GM23248 (cell line): ENCODE data around the gene PRKCE. TPM values are rescaled to one million over a fixed set of nuclear protein-coding genes. Genes with fewer than 3 reads are reported as not detected.

Source experiments
- DNase-seq: peaks from one replicate; pipeline ENCODE4 v3.0.0-alpha.2; 2015
- H2AFZ ChIP-seq: fragments of 200-600 bp; sonication (generic); 2 replicates; pipeline ENCODE4 v1.6.1; 2016; ENCODE audit warnings: antibody characterized with exemption
- H3F3A ChIP-seq: fragments of 200-600 bp; sonication (generic); 2 replicates; pipeline ENCODE4 v1.6.1; 2016; ENCODE audit warnings: mild to moderate bottlenecking, antibody characterized with exemption, mixed run types; ENCODE audit not compliant: insufficient read depth
- H3K27ac ChIP-seq: fragments of 200-600 bp; sonication (generic); 2 replicates; pipeline ENCODE4 v1.5.1; 2016; ENCODE audit warnings: mild to moderate bottlenecking
- H3K27me3 ChIP-seq: fragments of 200-600 bp; sonication (generic); replicated peaks from 2 replicates; pipeline ENCODE4 v1.6.1; 2016; ENCODE audit warnings: mild to moderate bottlenecking; ENCODE audit not compliant: insufficient read depth
- H3K36me3 ChIP-seq: fragments of 200-600 bp; sonication (generic); 2 replicates; pipeline ENCODE4 v1.6.1; 2016; ENCODE audit warnings: low read depth, mild to moderate bottlenecking
- H3K4me1 ChIP-seq: fragments of 200-600 bp; sonication (generic); 2 replicates; pipeline ENCODE4 v1.6.1; 2016; ENCODE audit warnings: mild to moderate bottlenecking; ENCODE audit not compliant: insufficient read depth
- H3K4me2 ChIP-seq: fragments of 200-600 bp; sonication (generic); one replicate; pipeline ENCODE4 v1.6.1; 2016; ENCODE audit warnings: mild to moderate bottlenecking; ENCODE audit not compliant: unreplicated experiment
- H3K4me3 ChIP-seq: fragments of 200-600 bp; sonication (generic); 2 replicates; pipeline ENCODE4 v1.5.1; 2016; ENCODE audit warnings: mild to moderate bottlenecking
- H3K79me2 ChIP-seq: fragments of 200-600 bp; sonication (generic); 2 replicates; pipeline ENCODE4 v1.6.1; 2016; ENCODE audit warnings: mild to moderate bottlenecking; ENCODE audit not compliant: insufficient read depth
- H3K9ac ChIP-seq: fragments of 200-600 bp; sonication (generic); 2 replicates; pipeline ENCODE4 v1.6.1; 2016; ENCODE audit warnings: mild to moderate bottlenecking
- H3K9me2 ChIP-seq: fragments of 200-600 bp; sonication (generic); 2 replicates; pipeline ENCODE4 v1.6.1; 2016; ENCODE audit warnings: mixed run types, mild to moderate bottlenecking, moderate library complexity; ENCODE audit not compliant: insufficient read depth
- H3K9me3 ChIP-seq: fragments of 200-600 bp; sonication (generic); one replicate; pipeline ENCODE4 v1.6.1; 2017; ENCODE audit warnings: low read depth
- H4K20me1 ChIP-seq: fragments of 200-600 bp; sonication (generic); 2 replicates; pipeline ENCODE4 v1.6.0; 2016; ENCODE audit not compliant: insufficient read depth
- EZH2 ChIP-seq: fragments of 200-600 bp; sonication (generic); IDR thresholded peaks from 2 replicates; pipeline ENCODE4 v1.6.1; 2018; ENCODE audit warnings: antibody characterized with exemption, mild to moderate bottlenecking; ENCODE audit not compliant: insufficient read depth, poor library complexity, severe bottlenecking
- EZH2phosphoT487 ChIP-seq: fragments of 200-600 bp; sonication (generic); IDR thresholded peaks from 2 replicates; pipeline ENCODE4 v1.6.1; 2018; ENCODE audit warnings: antibody characterized with exemption, moderate library complexity, mild to moderate bottlenecking, low read depth; ENCODE audit not compliant: insufficient read depth
- WGBS, 2 experiments: methylation state at CpG; one replicate each; pipeline ENCODE4 v1.1.6; 2015 to 2017; ENCODE audit warnings: low lambda C conversion rate in 2 of 2, low coverage in 1 of 2; ENCODE audit errors: missing lambda C conversion rate in 2 of 2; 5-methylcytosine and 5-hydroxymethylcytosine counted together
- in situ Hi-C: fragments of 300-500 bp; cut with MboI; formaldehyde crosslinking; loops from 2 replicates; pipeline ENCODE4 v1.15.0; 2020
- polyA plus RNA-seq: library from polyadenylated mRNA; unstranded; fragments of >200 nt; fragmentation: Nextera tagmentation; extraction: Ambion mirVana; gene quantifications from 2 replicates; pipeline ENCODE4 v1.2.1, GENCODE V29; 2016
- total RNA-seq: library from RNA; depleted of rRNA; stranded (reverse); fragments of >200 nt; shearing (Covaris generic); gene quantifications from 2 replicates; pipeline ENCODE4 v1.2.3, GENCODE V29; 2014

The PRKCE gene
- total and polyA plus RNA-seq, 2 experiments from 2014 or later, result 5.9 to 7.0 TPM

DNA sequence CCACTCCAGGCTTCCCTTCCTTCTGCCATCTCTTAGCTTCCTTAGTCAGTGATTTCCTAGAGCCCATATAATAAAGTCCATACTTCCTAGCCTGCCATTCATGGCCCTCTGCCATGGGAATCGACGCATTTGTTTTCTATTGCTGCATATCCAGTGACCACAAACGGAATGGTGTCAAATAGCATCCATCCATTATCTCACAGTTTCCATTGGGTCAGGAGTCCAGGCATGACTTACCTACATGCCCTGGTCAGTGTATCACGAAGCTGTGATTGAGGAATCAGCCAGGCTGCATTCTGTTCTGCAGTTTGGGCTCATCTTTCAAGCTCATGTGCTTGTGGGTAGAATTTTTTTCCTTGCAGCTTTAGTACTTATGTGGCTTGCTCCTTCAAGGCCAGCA, 436.0 kb downstream of the PRKCE start:
- in situ Hi-C loops, result loop anchor here (10.0 kb wide), 1 partner anchor 207 kb away; the partner anchor contains the start of gene EPAS1
- TF ChIP-seq EZH2phosphoT487, result no peak
- TF ChIP-seq EZH2, result no peak
- H2AFZ ChIP-seq, result no peak overlapping the region
- H3K79me2 ChIP-seq, result no peaks in the 10 kb centered on the region
- no peak overlapping the region for H3K4me3 ChIP-seq
- 95 to 96% methylated on average over 4 of the region's 4 CpGs for WGBS, 2 experiments
- H3K36me3 ChIP-seq, result no peaks in the 10 kb centered on the region; the same call in 1 of the 2 replicates
- H4K20me1 ChIP-seq, result no peaks in the 10 kb centered on the region
- H3K9ac ChIP-seq, result no peak overlapping the region
- no peak overlapping the region for H3K27ac ChIP-seq
- H3K4me1 ChIP-seq, result peaks cover 8% of the 10 kb centered on the region; the same call in 1 of the 2 replicates
- DNase-seq, result no peak
- H3K9me3 ChIP-seq, result no peaks in the 10 kb centered on the region
- H3K4me2 ChIP-seq, result no peak overlapping the region
- H3K27me3 ChIP-seq, result no peaks in the 10 kb centered on the region
- H3K9me2 ChIP-seq, result no peaks in the 10 kb centered on the region
- H3F3A ChIP-seq, result peaks cover 14% of the 10 kb centered on the region

GRCh38 chr2:46091004-46091403, 439.5 kb downstream of the PRKCE start:
- Histone ChIP-seq H2AFZ (no peak overlapping the region), H3K4me3 (no peak overlapping the region), H3K27me3 (no peaks in the 10 kb centered on the region), H3K79me2 (no peaks in the 10 kb centered on the region), H3K4me1 (peaks cover 7% of the 10 kb centered on the region), H3K4me2 (no peak overlapping the region), H3K9me2 (no peaks in the 10 kb centered on the region), H3K27ac (no peak overlapping the region), H3F3A (peaks cover 13% of the 10 kb centered on the region), H3K9ac (no peak overlapping the region), H3K9me3 (no peaks in the 10 kb centered on the region), H4K20me1 (no peaks in the 10 kb centered on the region), H3K36me3 (no peaks in the 10 kb centered on the region; the same call in 1 of the 2 replicates)
- 67 to 69% methylated on average over 3 of the region's 3 CpGs for WGBS, 2 experiments
- in situ Hi-C loops, result no loop called here
- TF ChIP-seq EZH2 (no peak), EZH2phosphoT487 (no peak)
- no peak for DNase-seq

- WGBS, 2 experiments, result 85 to 89% methylated on average over 6 of the region's 6 CpGs
- H3F3A ChIP-seq, result peaks cover 24% of the 10 kb centered on the region
- H3K4me3 ChIP-seq, result no peak overlapping the region
- no peaks in the 10 kb centered on the region for H3K9me2 ChIP-seq
- H3K9ac ChIP-seq, result no peak overlapping the region
- H3K27ac ChIP-seq, result no peak overlapping the region
- no peaks in the 10 kb centered on the region for H3K79me2 ChIP-seq
- no peak overlapping the region for H3K4me2 ChIP-seq
- no peaks in the 10 kb centered on the region for H3K9me3 ChIP-seq
- in situ Hi-C loops, result no loop called here
- DNase-seq, result no peak
- H3K27me3 ChIP-seq, result no peaks in the 10 kb centered on the region
- H3K36me3 ChIP-seq, result no peaks in the 10 kb centered on the region
- H4K20me1 ChIP-seq, result no peaks in the 10 kb centered on the region
- H3K4me1 ChIP-seq, result peaks cover 14% of the 10 kb centered on the region
- no peak overlapping the region for H2AFZ ChIP-seq
- TF ChIP-seq EZH2 (no peak), EZH2phosphoT487 (no peak)
These were observed 440.6 kb downstream of the PRKCE start for GRCh38 chr2:46091961-46092667.

- Histone ChIP-seq H3K4me2 (no peak overlapping the region), H3K79me2 (no peaks in the 10 kb centered on the region), H3K9me3 (no peaks in the 10 kb centered on the region), H3K27me3 (no peaks in the 10 kb centered on the region), H3K4me3 (no peak overlapping the region), H3K27ac (no peak overlapping the region), H4K20me1 (no peaks in the 10 kb centered on the region), H3K9ac (no peak overlapping the region), H3F3A (peaks cover 47% of the 10 kb centered on the region), H3K36me3 (no peaks in the 10 kb centered on the region), H2AFZ (no peak overlapping the region), H3K9me2 (no peaks in the 10 kb centered on the region), H3K4me1 (peaks cover 37% of the 10 kb centered on the region)
- peak; percentile 15 for DNase-seq
- in situ Hi-C loops, result no loop called here
- TF ChIP-seq EZH2, result no peak
- no peak for TF ChIP-seq EZH2phosphoT487
- 99 to 100% methylated on average over 3 of the region's 3 CpGs for WGBS, 2 experiments
These were observed 443.2 kb downstream of the PRKCE start for GRCh38 chr2:46094689-46095088.
